ENCODE results near the gene NOP16.
"Not testable (repeated sequence)": the region's sequence is repeated elsewhere in the genome, so short reads cannot be mapped to it uniquely, and the experiment has no call there.

Gene NOP16

GRCh38 chr5:176412517-176413254 lies 24.3 kb upstream of the NOP16 start:
- DNase-seq (ENCODE audit: low read depth), result no peak
- no peak overlapping the region for H3K4me3 ChIP-seq (ENCODE audit: low read depth, low read length)
- in situ Hi-C loops (cut with HindIII; ENCODE audit: low sequenced_read_pairs), result no loop called here
- no peak for TF ChIP-seq CTCF (IDR thresholded peaks at IDR 0.05; ENCODE audit: low read depth, low read length, missing control alignments)

- in situ Hi-C loops (cut with HindIII; ENCODE audit: low sequenced_read_pairs), result no loop called here
- no peak overlapping the region for H3K4me3 ChIP-seq (ENCODE audit: low read depth, low read length)
- DNase-seq (ENCODE audit: low read depth), result no peak
- TF ChIP-seq CTCF (IDR thresholded peaks at IDR 0.05; ENCODE audit: low read depth, low read length, missing control alignments), result no peak
Measured at GRCh38 chr5:176410486-176411180, 22.2 kb upstream of the NOP16 start.

GRCh38 chr5:176409765-176410164 lies 21.4 kb upstream of the NOP16 start:
- DNase-seq (ENCODE audit: low read depth), result no peak
- in situ Hi-C loops (cut with HindIII; ENCODE audit: low sequenced_read_pairs), result no loop called here

GRCh38 chr5:176408590-176408989 lies 20.2 kb upstream of the NOP16 start:
- in situ Hi-C loops (cut with HindIII; ENCODE audit: low sequenced_read_pairs), result no loop called here
- H3K4me3 ChIP-seq (ENCODE audit: low read depth, low read length), result no peak overlapping the region
- DNase-seq (ENCODE audit: low read depth), result no peak

More at GRCh38 chr5:176409765-176410164, 21.4 kb upstream of the NOP16 start:
- no peak overlapping the region for H3K4me3 ChIP-seq (ENCODE audit: low read depth, low read length)
- no peak for TF ChIP-seq CTCF (IDR thresholded peaks at IDR 0.05; ENCODE audit: low read depth, low read length, missing control alignments)

GRCh38 chr5:176408252-176408573 lies 19.8 kb upstream of the NOP16 start:
- in situ Hi-C loops (cut with HindIII; ENCODE audit: low sequenced_read_pairs); H3K4me3 ChIP-seq (ENCODE audit: low read depth, low read length); DNase-seq (ENCODE audit: low read depth): not testable (repeated sequence)

More at GRCh38 chr5:176408590-176408989, 20.2 kb upstream of the NOP16 start:
- no peak for TF ChIP-seq CTCF (IDR thresholded peaks at IDR 0.05; ENCODE audit: low read depth, low read length, missing control alignments)

- in situ Hi-C loops (cut with HindIII; ENCODE audit: low sequenced_read_pairs), result no loop called here
Measured at GRCh38 chr5:176407456-176408251, 19.3 kb upstream of the NOP16 start.

More at GRCh38 chr5:176407456-176408251, 19.3 kb upstream of the NOP16 start:
- no peak for TF ChIP-seq CTCF (IDR thresholded peaks at IDR 0.05; ENCODE audit: low read depth, low read length, missing control alignments)
- no peak for DNase-seq (ENCODE audit: low read depth)
- H3K4me3 ChIP-seq (ENCODE audit: low read depth, low read length), result no peak overlapping the region
